NCI-H2196 treated with DMSO at 0.1 percent for 48 hours (cell line): ENCODE data around the gene PPP1R16B.
"Not testable (repeated sequence)": the region's sequence is repeated elsewhere in the genome, so short reads cannot be mapped to it uniquely, and the experiment has no call there.

ENCODE experiments used
- DNase-seq: peaks from one replicate; lab custom pipeline; 2025; ENCODE audit not compliant: unreplicated experiment; lab: John Stamatoyannopoulos, UW

PPP1R16B gene

DNA sequence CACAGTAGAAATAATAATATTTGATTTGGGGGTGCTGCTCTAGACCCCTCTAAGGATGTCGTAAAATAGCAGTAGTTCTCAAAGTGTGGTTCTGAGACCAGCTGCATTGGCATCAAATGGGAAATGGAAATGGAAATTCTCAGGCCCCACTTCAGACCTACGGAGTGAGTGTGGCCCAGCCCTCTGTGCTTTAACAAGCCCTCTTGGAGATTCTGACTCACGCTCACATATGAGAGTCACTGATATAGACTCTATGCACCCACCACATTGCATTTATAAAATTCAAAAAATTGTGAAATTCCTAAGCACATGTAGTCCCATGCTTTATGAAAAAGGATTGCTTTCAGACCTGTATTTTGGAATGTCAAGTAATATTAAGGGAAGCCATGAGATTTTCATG, 14.2 kb upstream of the PPP1R16B start:
- DNase-seq = no peak

DNA sequence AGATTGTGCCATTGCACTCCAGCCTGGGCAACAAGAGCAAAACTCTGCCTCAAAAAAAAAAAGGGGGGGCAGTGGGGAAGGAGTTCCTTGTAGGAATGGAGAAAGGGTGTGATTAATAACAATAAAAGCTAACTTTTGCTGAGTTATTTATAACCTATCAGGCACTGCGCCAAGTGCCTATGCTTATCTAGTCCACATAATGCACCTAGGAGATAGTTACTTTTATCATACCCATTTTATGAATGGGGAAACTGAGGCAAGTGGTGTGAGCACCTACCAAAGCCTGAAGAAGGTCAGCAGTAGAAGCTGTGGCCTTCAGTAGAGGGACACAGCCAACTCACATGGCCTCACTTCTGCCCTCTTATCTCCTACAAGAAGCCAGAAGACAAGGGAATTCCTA, 13.6 kb upstream of the PPP1R16B start:
- DNase-seq = no peak

GRCh38 chr20:38794057-38794456, 11.4 kb upstream of the PPP1R16B start:
- DNase-seq = not testable (repeated sequence)

DNA sequence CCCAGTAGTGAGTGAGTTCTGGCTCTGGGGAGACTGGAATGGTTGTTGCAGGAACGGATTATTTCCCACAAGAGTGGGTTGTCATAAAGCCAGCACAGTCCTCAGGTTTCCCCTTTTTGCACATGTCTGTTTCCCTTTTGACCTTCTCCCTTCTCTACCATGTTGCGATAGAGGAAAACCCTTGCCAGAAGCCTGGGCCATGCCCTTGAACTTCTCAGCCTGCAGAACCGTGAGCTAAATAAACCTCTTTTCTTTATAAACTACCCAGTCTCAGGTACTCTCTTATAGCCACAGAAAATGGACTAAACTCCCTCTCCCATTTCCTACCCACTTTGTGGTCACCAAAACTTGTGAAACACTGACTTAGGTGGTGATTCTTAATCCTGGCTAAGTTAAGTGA, 7.2 kb upstream of the PPP1R16B start:
- DNase-seq = no peak

GRCh38 chr20:38799203-38799602, 6.3 kb upstream of the PPP1R16B start:
- DNase-seq = no peak

- DNase-seq = no peak
These were observed 4.6 kb upstream of the PPP1R16B start for GRCh38 chr20:38800882-38801281.

DNA sequence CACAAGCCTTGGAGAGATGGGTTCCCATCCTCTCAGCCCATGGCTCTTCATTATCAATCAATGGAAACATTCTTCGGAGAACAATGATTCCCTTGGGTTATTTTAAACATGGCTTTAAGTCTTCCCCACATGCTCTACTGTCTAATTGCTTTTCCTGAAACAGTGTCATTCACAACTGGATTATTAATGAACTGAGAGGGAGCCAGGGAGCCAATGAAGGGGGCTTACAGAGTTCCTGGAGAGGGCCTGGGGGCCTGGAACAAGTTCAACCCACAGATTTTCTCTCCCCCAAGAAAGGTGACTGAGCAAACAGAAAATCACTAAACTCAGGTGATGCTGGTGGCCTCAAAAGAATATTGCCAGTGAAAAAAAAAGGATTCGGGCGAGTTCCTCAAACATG, 1.3 kb upstream of the PPP1R16B start:
- DNase-seq = no peak

DNA sequence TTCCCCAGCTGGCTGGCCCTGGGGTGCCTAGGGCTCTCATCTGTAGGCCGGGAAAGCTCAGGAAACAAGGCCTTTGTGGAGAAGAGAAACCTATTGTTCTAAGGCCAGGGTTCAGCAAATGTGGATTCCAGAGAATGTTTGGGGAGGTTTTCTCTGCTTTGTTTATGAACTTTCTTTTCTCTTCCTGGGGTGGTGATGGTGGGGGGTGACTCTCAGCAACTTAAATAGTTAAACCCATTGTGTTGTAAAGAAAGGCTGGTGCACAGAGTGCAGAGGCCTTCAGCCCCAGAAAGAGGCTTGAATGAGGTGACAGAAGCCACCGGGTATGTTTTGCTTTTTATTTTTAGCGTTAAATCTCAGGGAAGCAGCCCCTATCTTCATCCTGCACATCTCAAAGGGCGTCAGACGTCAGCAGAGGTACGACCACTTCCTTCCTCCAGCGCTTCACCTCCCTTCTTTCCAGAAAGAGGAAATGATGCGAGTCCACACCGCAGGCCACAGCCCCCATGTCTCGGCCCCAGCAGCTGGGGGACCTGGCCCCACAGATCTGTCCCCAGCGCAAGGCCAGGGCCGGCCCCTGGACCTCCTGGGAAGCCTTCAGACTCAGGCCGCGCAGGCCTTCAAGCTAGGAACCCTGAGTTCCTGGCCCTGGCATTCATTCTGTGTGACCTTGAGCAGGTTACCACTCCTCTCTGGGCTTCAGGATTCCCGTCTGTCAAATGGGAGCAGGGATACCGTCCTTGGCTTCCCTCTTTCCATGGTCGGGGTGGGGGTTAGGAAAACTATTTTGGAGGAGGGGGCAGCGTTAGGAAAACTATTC, 605 bp upstream of the PPP1R16B start:
- DNase-seq = no peak

DNA sequence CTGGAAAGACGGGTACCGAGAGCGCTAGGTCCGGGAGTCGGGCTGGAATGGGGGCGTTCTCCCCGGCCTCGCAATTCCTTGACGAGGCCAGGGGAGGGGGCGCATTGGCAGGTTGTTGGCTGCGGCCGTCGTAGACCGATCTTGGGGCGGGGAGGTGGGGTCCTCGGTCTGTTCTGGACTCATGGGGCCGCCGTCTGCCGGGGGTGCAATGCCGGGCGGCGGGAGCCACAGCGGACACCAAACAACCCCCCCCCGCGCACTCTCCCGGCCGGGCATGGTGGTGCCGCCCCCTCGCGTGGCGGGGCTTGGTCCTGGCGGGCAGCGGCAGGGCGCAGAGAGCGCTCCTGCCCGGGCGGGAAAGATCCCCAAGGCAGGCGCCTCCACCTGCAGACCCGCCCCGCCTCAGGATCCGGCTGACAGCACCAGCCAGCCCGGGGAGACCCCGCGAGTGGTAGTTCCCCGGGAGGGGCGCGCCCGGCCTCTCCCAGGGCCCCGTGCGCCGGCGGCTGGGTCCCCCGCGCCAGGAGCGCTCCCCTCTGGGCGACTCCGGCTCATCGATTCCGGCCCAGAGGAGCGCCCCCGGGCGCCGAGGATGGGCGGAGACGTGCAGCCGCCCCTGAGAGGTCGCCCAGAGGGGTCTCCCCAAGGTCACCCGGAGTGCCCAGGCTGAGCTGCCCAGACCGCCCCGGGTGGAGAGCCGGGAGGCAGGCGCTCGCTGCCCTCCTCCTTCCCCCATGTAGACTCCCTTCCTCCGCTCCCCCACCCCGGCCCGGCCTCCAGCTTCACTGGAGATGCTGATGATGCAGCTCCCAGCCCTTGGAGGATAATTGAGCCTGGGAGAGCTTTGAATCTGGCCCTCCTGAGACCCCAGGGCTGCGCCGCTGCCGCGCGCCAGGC, 709 bp downstream of the PPP1R16B start:
- DNase-seq = no peak

- no peak for DNase-seq
These were observed 1.6 kb downstream of the PPP1R16B start for GRCh38 chr20:38806855-38807655.

DNA sequence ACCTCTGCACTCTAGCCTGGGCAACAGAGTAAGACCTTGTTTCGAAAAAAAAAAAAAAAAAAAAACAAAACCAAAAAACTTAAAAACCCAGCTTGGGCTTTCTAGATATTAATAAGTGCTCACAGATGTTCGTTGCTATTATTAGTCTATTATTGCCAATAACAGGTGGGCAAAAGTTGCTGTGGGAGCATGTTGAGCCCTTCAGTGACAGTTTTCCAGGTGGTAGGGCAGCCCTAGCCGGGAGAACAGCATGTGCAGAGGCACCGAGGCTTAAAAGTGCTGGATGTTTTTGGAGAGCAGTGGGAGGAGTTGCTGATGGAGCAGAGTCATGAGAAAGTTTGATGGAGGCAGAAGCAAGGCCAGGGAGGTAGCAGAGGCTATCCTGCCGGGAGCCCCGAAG, 4.4 kb downstream of the PPP1R16B start:
- no peak for DNase-seq

DNA sequence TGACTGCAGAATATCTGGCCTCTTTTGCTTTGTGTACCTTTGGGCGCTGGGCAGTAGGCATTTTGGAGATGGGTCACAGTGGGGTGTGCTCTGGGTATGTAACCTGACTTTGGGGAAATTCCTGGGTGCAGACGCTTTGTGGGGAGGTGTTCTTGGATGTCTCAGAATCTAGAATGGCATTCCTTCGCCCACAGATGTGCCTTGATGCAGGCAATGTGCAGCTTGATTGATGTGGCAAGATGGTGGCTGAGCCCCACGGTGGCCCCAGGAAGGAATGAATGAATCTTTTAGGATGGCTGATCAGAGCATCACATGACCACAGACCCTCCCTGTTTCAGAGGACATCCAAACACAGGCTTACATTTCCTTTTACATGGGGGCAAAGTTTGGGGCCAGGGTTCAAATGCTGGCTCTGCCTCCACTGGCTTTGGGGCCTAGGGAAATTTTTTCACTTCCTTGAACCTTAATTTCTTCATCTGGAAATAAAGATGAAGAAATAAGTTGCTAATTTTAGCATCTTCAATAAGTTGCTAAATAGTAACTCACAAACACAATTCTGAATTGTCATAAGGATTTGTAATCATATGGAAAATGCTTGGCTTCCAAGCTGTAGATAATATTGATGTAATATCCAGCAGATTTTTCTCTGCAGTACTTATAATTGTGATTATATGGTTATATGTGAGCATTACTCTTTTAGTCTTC, 5.6 kb downstream of the PPP1R16B start:
- DNase-seq = no peak

DNA sequence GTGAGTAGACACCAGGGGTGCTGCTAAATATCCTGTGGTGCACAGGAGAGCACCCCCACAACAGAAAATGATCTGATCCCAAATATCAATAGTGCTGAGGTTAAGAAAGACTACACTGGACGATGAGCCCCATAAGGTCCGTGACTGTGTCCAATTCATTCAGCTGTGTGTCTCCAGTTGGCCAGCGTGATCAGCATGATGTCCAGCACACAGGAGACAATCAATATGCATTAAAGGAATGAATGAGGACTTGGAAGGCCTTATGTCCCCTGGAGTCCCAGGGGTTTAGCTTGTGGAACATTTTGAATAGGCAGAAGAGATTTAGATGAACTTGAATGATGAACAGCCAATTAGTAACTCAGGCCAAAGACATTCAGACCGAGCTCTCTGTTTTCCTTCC, 6.3 kb downstream of the PPP1R16B start:
- DNase-seq = no peak

- no peak for DNase-seq
These were observed 6.7 kb downstream of the PPP1R16B start for GRCh38 chr20:38812182-38812581.

- no peak for DNase-seq
These were observed 7.4 kb downstream of the PPP1R16B start for GRCh38 chr20:38812709-38813573.

- DNase-seq = not testable (repeated sequence)
These were observed 8.1 kb downstream of the PPP1R16B start for GRCh38 chr20:38813574-38813962.

DNA sequence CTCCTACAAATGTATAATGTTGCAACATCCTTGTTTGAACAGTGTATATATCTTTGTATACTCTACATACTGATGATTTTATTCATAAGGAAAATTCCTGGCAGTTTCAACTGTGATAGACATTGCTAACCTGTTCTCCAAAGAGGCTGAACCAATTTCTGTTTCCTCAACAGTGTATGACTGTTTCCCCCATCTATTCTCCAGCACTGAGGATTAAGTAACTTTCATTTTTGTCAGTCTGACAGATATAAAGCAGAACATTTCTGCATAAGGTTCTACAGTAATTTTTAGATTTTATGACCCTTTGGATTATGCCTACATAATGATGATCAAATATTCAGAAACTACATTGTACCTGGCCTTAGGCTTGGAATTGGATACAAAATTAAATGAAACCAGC, 9.9 kb downstream of the PPP1R16B start:
- DNase-seq = no peak

GRCh38 chr20:38818113-38819065, 12.9 kb downstream of the PPP1R16B start:
- no peak for DNase-seq

DNA sequence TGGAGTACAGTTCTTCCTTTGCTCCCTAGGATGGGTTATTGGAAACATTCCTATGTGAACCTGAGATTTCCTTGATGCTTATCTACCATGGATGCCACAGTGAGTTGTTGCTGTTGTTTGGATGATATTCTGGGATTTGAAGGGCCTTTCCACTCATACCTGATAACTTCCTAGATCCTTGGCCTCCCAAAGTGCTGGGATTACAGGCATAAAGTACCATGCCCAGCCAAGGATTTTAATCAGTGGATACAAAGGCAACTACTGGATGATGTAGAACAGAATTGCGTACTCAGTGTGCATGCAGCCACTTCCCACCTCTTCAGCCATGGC, 20.0 kb downstream of the PPP1R16B start:
- DNase-seq = no peak
